ENCODE results near the gene KIAA0319L.

GRCh38 chr1:35587736-35588135 is 30.5 kb upstream of the KIAA0319L start:
- TF ChIP-seq TAF1 (IDR thresholded peaks at IDR 0.05; ENCODE audit: borderline replicate concordance, low read depth, low read length) (no peak), POLR2A (IDR thresholded peaks at IDR 0.05; ENCODE audit: low read depth, low read length) (no peak), POLR2AphosphoS5 (IDR thresholded peaks at IDR 0.05; ENCODE audit: low read depth, low read length) (no peak)
